Left ventricle myocardium inferior (tissue), 1 donor: ENCODE data around the gene OAS3. TPM values are rescaled to one million over a fixed set of nuclear protein-coding genes. Genes with fewer than 3 reads are reported as not detected.

Experiments used
- DNase-seq: peaks from one replicate; pipeline ENCODE4 v3.0.0-alpha.2; 2020
- H3K27ac ChIP-seq: fragments of 200-600 bp; replicated peaks from 2 replicates; pipeline ENCODE4 v1.8.0; 2021
- H3K27me3 ChIP-seq: fragments of 200-600 bp; 2 replicates; pipeline ENCODE4 v1.8.0; 2021; ENCODE audit warnings: low read depth
- H3K36me3 ChIP-seq: fragments of 200-600 bp; 2 replicates; pipeline ENCODE4 v1.8.0; 2021
- H3K4me1 ChIP-seq: fragments of 200-600 bp; 2 replicates; pipeline ENCODE4 v1.8.0; 2021
- H3K4me3 ChIP-seq: fragments of 200-600 bp; 2 replicates; pipeline ENCODE4 v1.8.0; 2021; ENCODE audit warnings: mild to moderate bottlenecking, moderate library complexity
- H3K9me3 ChIP-seq: fragments of 200-600 bp; replicated peaks from 2 replicates; pipeline ENCODE4 v1.8.0; 2021
- intact Hi-C: fragments of 100-400 bp; cut with micrococcal nuclease; formaldehyde crosslinking; loops from one replicate; pipeline ENCODE4 v1.11.0; 2022
- total RNA-seq: library from RNA; stranded (reverse); fragmentation: NEBNext Ultra II Directional; extraction: Animal tissue kit (Norgen Biotek cat#: 25700); gene quantifications from one replicate; pipeline ENCODE4 v1.2.1, GENCODE V29; 2021
- TF ChIP-seq, protein P1 (sequence below): fragments of 200-600 bp; IDR thresholded peaks from 2 replicates; pipeline ENCODE4 v1.8.0; 2021; ENCODE audit warnings: antibody characterized with exemption, mild to moderate bottlenecking, borderline replicate concordance
- donor health status: DM: no; HTN: yes; CAD: no; lungs with severe emphysema.

OAS3 gene
- total RNA-seq, 1 donor from 2014 or later: 5.4 TPM

DNA sequence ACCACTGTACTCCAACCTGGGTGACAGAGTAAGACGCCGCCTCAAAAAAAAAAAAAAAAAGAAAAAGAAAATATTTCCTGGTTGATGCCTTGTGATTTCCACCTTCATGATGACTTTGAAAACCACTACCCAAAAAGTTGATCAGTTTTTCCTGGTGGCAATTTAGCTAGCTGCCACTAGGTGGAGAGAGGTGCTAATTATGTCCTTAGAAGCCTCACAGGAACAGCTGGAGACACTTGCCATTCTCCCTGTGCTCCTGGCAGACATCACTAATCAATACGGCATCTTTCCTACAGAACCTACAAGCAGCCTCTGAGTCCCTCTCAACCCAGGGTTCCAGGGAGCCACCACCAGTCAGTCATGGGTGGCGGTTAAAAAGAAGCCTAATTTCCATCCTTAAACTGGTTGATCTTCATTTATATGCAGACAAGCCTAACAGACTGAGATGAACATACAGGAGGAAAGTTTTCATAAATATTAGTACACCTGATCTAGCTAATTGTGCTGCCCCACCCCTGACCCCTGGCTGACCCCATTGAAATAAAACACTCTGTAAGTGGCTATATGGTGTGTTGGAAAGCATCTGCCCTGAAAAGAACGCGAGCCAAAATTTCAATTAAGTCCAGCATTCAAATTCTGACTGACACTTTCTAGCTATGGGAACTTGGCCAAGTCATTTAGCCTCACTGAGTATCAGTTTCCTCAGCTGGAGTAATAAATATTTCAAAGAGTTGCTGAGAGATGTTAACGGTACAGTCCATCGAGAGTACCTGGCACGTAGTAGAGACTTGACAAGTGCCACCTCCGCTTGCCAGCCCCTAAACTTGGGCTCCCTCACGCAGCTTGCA, 37.8 kb upstream of the OAS3 start:
- no peak overlapping the region for H3K27ac ChIP-seq
- TF ChIP-seq, protein P1, sequence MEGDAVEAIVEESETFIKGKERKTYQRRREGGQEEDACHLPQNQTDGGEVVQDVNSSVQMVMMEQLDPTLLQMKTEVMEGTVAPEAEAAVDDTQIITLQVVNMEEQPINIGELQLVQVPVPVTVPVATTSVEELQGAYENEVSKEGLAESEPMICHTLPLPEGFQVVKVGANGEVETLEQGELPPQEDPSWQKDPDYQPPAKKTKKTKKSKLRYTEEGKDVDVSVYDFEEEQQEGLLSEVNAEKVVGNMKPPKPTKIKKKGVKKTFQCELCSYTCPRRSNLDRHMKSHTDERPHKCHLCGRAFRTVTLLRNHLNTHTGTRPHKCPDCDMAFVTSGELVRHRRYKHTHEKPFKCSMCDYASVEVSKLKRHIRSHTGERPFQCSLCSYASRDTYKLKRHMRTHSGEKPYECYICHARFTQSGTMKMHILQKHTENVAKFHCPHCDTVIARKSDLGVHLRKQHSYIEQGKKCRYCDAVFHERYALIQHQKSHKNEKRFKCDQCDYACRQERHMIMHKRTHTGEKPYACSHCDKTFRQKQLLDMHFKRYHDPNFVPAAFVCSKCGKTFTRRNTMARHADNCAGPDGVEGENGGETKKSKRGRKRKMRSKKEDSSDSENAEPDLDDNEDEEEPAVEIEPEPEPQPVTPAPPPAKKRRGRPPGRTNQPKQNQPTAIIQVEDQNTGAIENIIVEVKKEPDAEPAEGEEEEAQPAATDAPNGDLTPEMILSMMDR: peak; percentile 68
- H3K36me3 ChIP-seq: no peaks in the 10 kb centered on the region
- intact Hi-C loops: no loop called here
- no peaks in the 10 kb centered on the region for H3K9me3 ChIP-seq
- H3K4me1 ChIP-seq: no peaks in the 10 kb centered on the region
- H3K4me3 ChIP-seq: no peak overlapping the region
- no peak for DNase-seq
- peaks cover 36% of the 10 kb centered on the region for H3K27me3 ChIP-seq

DNA sequence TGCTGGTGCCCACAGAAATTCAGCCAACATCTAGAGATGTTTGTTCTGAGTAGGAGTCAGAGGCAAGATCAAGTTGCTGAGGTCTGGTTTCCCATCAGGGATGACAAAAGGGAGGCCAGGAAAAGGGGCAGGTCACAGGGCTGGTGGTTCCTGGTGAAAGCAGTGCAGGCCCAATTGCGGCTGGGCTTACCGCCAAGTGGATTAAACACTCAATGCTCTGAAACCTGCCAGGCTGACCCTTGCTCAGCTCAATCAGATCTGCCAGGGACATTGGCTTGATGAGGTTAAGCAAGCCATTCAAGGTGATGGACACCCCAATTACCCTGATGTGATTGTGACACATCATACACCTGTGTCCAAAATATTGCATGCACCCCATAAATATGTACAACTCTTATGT, 37.0 kb upstream of the OAS3 start:
- peaks cover 3% of the 10 kb centered on the region for H3K4me1 ChIP-seq
- H3K27ac ChIP-seq: no peak overlapping the region
- H3K4me3 ChIP-seq: no peak overlapping the region
- DNase-seq: no peak
- peaks cover 29% of the 10 kb centered on the region for H3K27me3 ChIP-seq
- no peaks in the 10 kb centered on the region for H3K9me3 ChIP-seq
- no peaks in the 10 kb centered on the region for H3K36me3 ChIP-seq
- intact Hi-C loops: no loop called here
- TF ChIP-seq, protein P1: no peak

DNA sequence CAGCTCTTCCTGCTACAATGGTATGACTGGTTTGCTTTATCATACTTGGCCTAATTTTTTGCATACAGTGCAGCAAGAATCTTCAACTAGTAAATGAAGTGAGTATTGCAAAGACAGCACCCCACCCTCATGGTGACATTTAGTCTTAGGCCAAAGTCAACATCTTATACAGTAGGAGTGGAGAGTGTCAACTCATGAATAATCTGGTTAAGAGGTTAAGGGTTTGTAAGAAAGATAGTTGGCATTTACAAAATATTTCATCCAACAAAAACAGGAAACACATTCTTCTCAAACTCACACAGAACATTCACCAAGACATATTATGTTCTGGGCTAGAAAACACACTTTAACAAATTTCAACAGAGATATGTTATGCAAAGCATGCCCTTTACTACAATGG, 33.7 kb upstream of the OAS3 start:
- no peaks in the 10 kb centered on the region for H3K36me3 ChIP-seq
- no peak for DNase-seq
- peaks cover 8% of the 10 kb centered on the region for H3K27me3 ChIP-seq
- TF ChIP-seq, protein P1: no peak
- intact Hi-C loops: no loop called here
- H3K4me3 ChIP-seq: no peak overlapping the region
- H3K9me3 ChIP-seq: no peaks in the 10 kb centered on the region
- no peak overlapping the region for H3K27ac ChIP-seq
- peaks cover 25% of the 10 kb centered on the region for H3K4me1 ChIP-seq

DNA sequence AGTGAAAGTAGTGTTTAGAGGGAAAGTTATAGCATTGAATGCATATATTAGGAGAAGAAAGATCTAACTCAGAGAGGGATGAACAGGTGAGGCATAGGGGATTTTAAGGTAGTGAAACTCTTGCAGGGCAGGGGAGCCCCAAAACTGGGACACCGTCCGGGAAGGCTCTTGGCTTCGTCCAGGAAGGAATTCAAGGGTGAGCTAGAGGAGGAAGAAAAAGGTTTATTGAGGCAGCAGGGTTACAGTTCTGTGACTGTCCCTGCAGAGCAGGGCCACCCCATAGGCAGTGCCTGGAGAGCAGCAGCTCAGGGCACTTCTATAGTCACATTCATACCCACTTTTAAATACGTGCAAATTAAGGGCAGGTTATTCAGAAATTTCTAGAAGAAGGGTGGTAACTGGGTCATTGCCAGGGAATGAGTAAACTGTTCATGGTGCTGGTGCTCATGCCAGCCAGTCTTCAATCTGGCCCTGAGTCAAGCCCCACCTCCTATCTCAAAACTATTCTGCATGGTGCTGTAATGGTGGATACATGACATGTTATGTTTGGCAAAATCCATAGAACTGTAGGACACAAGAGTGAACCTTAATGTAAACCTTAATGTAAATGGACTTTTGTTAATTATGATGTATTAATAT, 32.7 kb upstream of the OAS3 start:
- H3K27me3 ChIP-seq: peaks cover 12% of the 10 kb centered on the region
- DNase-seq: no peak
- H3K27ac ChIP-seq: no peak overlapping the region
- TF ChIP-seq, protein P1: no peak
- H3K4me1 ChIP-seq: peaks cover 25% of the 10 kb centered on the region
- no peaks in the 10 kb centered on the region for H3K9me3 ChIP-seq
- no peak overlapping the region for H3K4me3 ChIP-seq
- H3K36me3 ChIP-seq: no peaks in the 10 kb centered on the region
- intact Hi-C loops: no loop called here

DNA sequence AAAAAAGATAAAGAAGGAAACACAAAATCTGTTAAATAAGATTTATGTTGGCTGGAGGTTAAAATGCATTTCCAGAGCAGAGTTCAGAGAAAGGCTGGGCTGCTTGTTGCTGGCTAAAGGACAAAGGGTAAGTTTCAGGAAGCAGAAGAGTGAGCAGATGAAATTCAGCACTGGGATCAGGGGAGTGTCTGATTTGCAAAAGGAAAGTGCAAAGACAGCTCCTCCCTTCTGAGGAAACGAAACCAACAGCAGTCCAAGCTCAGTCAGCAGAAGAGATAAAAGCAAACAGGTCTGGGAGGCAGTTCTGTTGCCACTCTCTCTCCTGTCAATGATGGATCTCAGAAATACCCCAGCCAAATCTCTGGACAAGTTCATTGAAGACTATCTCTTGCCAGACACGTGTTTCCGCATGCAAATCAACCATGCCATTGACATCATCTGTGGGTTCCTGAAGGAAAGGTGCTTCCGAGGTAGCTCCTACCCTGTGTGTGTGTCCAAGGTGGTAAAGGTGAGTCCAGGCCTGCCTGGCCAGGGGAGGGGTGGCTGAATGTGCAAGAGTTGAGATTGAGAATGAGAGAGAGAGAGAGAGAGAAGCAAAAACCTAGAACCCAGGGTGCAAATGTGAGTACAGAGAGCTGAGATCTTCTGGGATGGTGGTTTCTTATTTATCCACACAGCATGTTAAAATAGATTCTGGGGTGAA, 31.4 kb upstream of the OAS3 start, which contains the start of gene OAS1:
OAS1 (plus strand) TSS at position 251 of the 703 bp plus-strand sequence; CDS start at position 329, 78 bp downstream.
- H3K36me3 ChIP-seq: peaks cover 8% of the 10 kb centered on the region
- intact Hi-C loops: no loop called here
- peak within 1 kb of the TSS; percentile 63 for H3K4me3 ChIP-seq
- TF ChIP-seq, protein P1: no peak
- peaks cover 25% of the 10 kb centered on the region for H3K4me1 ChIP-seq
- no peak for DNase-seq
- H3K27me3 ChIP-seq: peaks cover 12% of the 10 kb centered on the region
- peak within 1 kb of the TSS; percentile 62 for H3K27ac ChIP-seq
- peaks cover 4% of the 10 kb centered on the region for H3K9me3 ChIP-seq
